GM19099 (cell line): ENCODE measurements around the gene PABPN1L.

Experiments used
- POLR2A ChIP-seq: IDR thresholded peaks from 3 replicates; pipeline ENCODE4 v1.6.1; 2011; ENCODE audit warnings: low read depth; ENCODE audit not compliant: insufficient read length; ENCODE audit errors: extremely low read depth

PABPN1L gene

GRCh38 chr16:88866151-88866920 is at the start of gene PABPN1L:
Gene PABPN1L, minus strand, starts transcription at chr16:88866660. Its CDS starts 54 bp downstream, at chr16:88866606.
- TF ChIP-seq POLR2A, result no peak

GRCh38 chr16:88915639-88916327 is 49.3 kb upstream of the PABPN1L start:
- TF ChIP-seq POLR2A, result no peak

GRCh38 chr16:88914750-88915368 is 48.4 kb upstream of the PABPN1L start:
- no peak for TF ChIP-seq POLR2A

GRCh38 chr16:88913870-88914269 is 47.4 kb upstream of the PABPN1L start:
- no peak for TF ChIP-seq POLR2A

GRCh38 chr16:88913001-88913612 is 46.6 kb upstream of the PABPN1L start:
- TF ChIP-seq POLR2A, result no peak

- no peak for TF ChIP-seq POLR2A
These were observed 46.1 kb upstream of the PABPN1L start for GRCh38 chr16:88912556-88912955.

- TF ChIP-seq POLR2A, result no peak
These were observed 45.5 kb upstream of the PABPN1L start for GRCh38 chr16:88911946-88912310.

- TF ChIP-seq POLR2A, result no peak
These were observed 44.9 kb upstream of the PABPN1L start for GRCh38 chr16:88911136-88911945.

GRCh38 chr16:88910284-88911135 is 44.0 kb upstream of the PABPN1L start:
- no peak for TF ChIP-seq POLR2A

GRCh38 chr16:88909431-88910210 is 43.2 kb upstream of the PABPN1L start:
- no peak for TF ChIP-seq POLR2A

- TF ChIP-seq POLR2A, result no peak
These were observed 41.8 kb upstream of the PABPN1L start for GRCh38 chr16:88908307-88908706.

GRCh38 chr16:88907768-88908167 is 41.3 kb upstream of the PABPN1L start:
- no peak for TF ChIP-seq POLR2A

GRCh38 chr16:88906535-88907105 is 40.2 kb upstream of the PABPN1L start:
- TF ChIP-seq POLR2A, result no peak
